HuH-7 (cell line): ENCODE results near the gene LHFPL6.

Experiments used
- DNase-seq: peaks from one replicate; pipeline ENCODE4 v3.0.0; 2011; ENCODE audit warnings: low spot score

Gene LHFPL6

GRCh38 chr13:39590466-39591036 is 12.4 kb downstream of the LHFPL6 start:
- DNase-seq: no peak

GRCh38 chr13:39588384-39588783 is 14.6 kb downstream of the LHFPL6 start:
- no peak for DNase-seq

GRCh38 chr13:39587939-39588338 is 15.1 kb downstream of the LHFPL6 start:
- DNase-seq: no peak

GRCh38 chr13:39586958-39587605 is 15.9 kb downstream of the LHFPL6 start:
- DNase-seq: no peak

GRCh38 chr13:39586151-39586550 is 16.8 kb downstream of the LHFPL6 start:
- DNase-seq: no peak

- no peak for DNase-seq
Measured at GRCh38 chr13:39585219-39585618, 17.8 kb downstream of the LHFPL6 start.

GRCh38 chr13:39580881-39581575 is 22.0 kb downstream of the LHFPL6 start:
- DNase-seq: no peak

- no peak for DNase-seq
Measured at GRCh38 chr13:39578821-39579291, 24.1 kb downstream of the LHFPL6 start.

- DNase-seq: no peak
Measured at GRCh38 chr13:39577838-39578491, 25.0 kb downstream of the LHFPL6 start.

GRCh38 chr13:39577203-39577602 is 25.8 kb downstream of the LHFPL6 start:
- no peak for DNase-seq

GRCh38 chr13:39575641-39576238 is 27.3 kb downstream of the LHFPL6 start:
- no peak for DNase-seq

GRCh38 chr13:39571502-39572092 is 31.4 kb downstream of the LHFPL6 start:
- no peak for DNase-seq

- no peak for DNase-seq
Measured at GRCh38 chr13:39567569-39567968, 35.4 kb downstream of the LHFPL6 start.

GRCh38 chr13:39566216-39566869 is 36.6 kb downstream of the LHFPL6 start:
- no peak for DNase-seq

GRCh38 chr13:39565036-39565949 is 37.7 kb downstream of the LHFPL6 start:
- DNase-seq: no peak

GRCh38 chr13:39563470-39563735 is 39.6 kb downstream of the LHFPL6 start:
- DNase-seq: no peak

- no peak for DNase-seq
Measured at GRCh38 chr13:39561971-39562370, 41.0 kb downstream of the LHFPL6 start.

GRCh38 chr13:39559847-39560246 is 43.1 kb downstream of the LHFPL6 start:
- DNase-seq: no peak

- no peak for DNase-seq
Measured at GRCh38 chr13:39557285-39557955, 45.6 kb downstream of the LHFPL6 start.

- DNase-seq: no peak
Measured at GRCh38 chr13:39556866-39557265, 46.1 kb downstream of the LHFPL6 start.
